Neural cell (in vitro differentiated cells): ENCODE results near the gene TLL2.

Experiments
- EP300 ChIP-seq: fragments of 450-650 bp; conservative IDR thresholded peaks from 2 replicates; pipeline ENCODE4 v1.6.1; 2014; ENCODE audit warnings: antibody characterized with exemption, mild to moderate bottlenecking, moderate library complexity; ENCODE audit not compliant: poor library complexity, severe bottlenecking
- EZH2 ChIP-seq: fragments of 200-600, 300-800 bp; shearing (Covaris generic), sonication (generic); IDR thresholded peaks from 2 replicates; pipeline ENCODE4 v1.6.1; 2014; ENCODE audit warnings: antibody characterized with exemption, low read length, borderline replicate concordance, mild to moderate bottlenecking; ENCODE audit not compliant: insufficient read depth, poor library complexity, severe bottlenecking
- MXI1 ChIP-seq: fragments of 450-650 bp; conservative IDR thresholded peaks from 2 replicates; pipeline ENCODE4 v1.6.1; 2014; ENCODE audit warnings: antibody characterized with exemption, mild to moderate bottlenecking; ENCODE audit not compliant: poor library complexity, severe bottlenecking
- TAF1 ChIP-seq: IDR thresholded peaks from 2 replicates; pipeline ENCODE4 v1.6.1; 2012; ENCODE audit warnings: low read depth
- TF ChIP-seq, protein P1 (sequence below): fragments of 450-650 bp; IDR thresholded peaks from 2 replicates; pipeline ENCODE4 v1.5.1; 2014; ENCODE audit warnings: antibody characterized with exemption, mild to moderate bottlenecking, moderate library complexity; ENCODE audit not compliant: poor library complexity, severe bottlenecking

DNA sequence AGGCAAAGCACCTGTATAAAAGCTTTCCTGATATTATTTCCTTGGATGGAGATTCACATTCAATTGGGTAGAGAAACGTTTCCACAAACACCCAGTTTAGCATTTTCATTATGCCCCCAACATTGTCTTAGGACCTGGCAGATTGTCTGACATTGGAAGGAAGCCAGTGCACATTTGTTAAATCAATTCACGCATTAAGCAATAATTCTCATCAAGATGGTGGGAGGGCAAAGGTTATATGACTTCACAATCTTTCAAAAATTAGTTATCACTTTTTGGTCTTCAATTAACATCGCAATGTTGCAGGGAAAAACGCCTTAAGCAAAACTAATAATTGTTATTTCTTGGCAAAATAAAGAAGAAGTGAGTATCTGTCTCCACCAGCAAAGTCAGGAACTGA is 171.3 kb downstream of the TLL2 start:
- TF ChIP-seq, protein P1, sequence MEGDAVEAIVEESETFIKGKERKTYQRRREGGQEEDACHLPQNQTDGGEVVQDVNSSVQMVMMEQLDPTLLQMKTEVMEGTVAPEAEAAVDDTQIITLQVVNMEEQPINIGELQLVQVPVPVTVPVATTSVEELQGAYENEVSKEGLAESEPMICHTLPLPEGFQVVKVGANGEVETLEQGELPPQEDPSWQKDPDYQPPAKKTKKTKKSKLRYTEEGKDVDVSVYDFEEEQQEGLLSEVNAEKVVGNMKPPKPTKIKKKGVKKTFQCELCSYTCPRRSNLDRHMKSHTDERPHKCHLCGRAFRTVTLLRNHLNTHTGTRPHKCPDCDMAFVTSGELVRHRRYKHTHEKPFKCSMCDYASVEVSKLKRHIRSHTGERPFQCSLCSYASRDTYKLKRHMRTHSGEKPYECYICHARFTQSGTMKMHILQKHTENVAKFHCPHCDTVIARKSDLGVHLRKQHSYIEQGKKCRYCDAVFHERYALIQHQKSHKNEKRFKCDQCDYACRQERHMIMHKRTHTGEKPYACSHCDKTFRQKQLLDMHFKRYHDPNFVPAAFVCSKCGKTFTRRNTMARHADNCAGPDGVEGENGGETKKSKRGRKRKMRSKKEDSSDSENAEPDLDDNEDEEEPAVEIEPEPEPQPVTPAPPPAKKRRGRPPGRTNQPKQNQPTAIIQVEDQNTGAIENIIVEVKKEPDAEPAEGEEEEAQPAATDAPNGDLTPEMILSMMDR, result no peak
- TF ChIP-seq EZH2 (no peak), TAF1 (no peak), EP300 (no peak), MXI1 (no peak)
